Measurements from ENCODE around the gene CMIP.

Gene CMIP

GRCh38 chr16:81744911-81745310, 300.3 kb downstream of the CMIP start:
- no peak for DNase-seq (ENCODE audit: extremely low spot score)
- POLR2A ChIA-PET = no interaction called here
- CTCF ChIA-PET = interaction anchor here (0.6 kb wide), 1 partner anchor 151 kb away, joined by 3 read pairs; no protein-coding TSS in a partner anchor
- TF ChIP-seq ELF4 (IDR thresholded peaks at IDR 0.05) (no peak), LEF1 (IDR thresholded peaks at IDR 0.05; ENCODE audit: borderline replicate concordance) (no peak), HDGF (IDR thresholded peaks at IDR 0.05; ENCODE audit: borderline replicate concordance) (no peak), PKNOX1 (IDR thresholded peaks at IDR 0.05) (no peak), NFRKB (IDR thresholded peaks at IDR 0.05) (no peak), BHLHE40 (IDR thresholded peaks at IDR 0.05; ENCODE audit: borderline replicate concordance) (no peak), FOXK2 (IDR thresholded peaks at IDR 0.05) (no peak), SP1 (IDR thresholded peaks at IDR 0.05) (no peak), FOXA1 (IDR thresholded peaks at IDR 0.05) (no peak), CTBP1 (IDR thresholded peaks at IDR 0.05; ENCODE audit: borderline replicate concordance) (no peak), ZNF384 (IDR thresholded peaks at IDR 0.05) (no peak)

DNA sequence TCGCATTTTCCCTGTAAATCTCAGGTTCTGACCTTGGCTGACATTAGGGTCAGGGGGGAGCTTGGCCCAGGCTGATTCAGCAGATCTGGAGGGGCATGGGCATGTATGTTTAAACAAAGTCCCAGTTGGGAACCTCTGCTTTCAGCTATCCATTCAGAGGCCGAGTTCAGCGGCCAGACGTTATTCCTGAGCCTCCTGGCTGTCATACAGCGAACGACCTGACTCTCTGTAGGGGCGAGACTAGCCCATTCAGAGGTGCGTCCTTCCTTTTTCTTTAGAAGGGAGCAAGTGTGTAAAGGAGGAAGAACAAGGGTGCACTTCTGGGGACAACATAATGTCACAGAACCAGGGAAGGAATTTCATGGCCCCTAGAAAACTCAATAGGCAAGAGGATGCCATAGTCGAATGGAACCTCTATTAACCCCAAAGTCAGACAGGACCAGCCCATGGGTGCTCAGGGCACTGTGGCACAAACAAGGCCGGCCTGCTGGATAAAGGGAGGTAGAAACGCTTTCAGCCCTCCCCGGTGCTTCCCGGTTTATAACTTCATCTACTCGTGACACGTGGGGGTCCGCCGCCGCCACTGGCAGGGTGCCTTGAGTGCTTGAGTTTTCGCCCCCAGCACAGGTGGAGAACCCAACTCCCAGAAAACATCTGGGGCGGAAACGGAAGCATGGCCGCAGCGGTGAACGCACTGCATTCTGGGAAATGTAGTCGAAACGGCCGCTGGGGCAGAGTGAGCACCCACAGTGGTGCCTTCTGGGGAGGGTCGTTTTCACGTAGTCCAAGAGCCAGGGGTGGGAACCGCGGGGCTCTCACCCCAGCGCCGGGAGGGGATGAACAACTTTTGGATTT, 301.3 kb downstream of the CMIP start:
- no peak for TF ChIP-seq FOXM1 (IDR thresholded peaks at IDR 0.05; ENCODE audit: borderline replicate concordance)
- TF ChIP-seq FOXK2 (IDR thresholded peaks at IDR 0.05) = no peak
- TF ChIP-seq ARNT (IDR thresholded peaks at IDR 0.05) = no peak
- no peak for TF ChIP-seq SP1 (IDR thresholded peaks at IDR 0.05)
- TF ChIP-seq L3MBTL2 (conservative IDR thresholded peaks at IDR 0.05) = peak; percentile 82
- TF ChIP-seq CTBP1 (IDR thresholded peaks at IDR 0.05; ENCODE audit: borderline replicate concordance) = no peak
- no peak for TF ChIP-seq SUZ12 (IDR thresholded peaks at IDR 0.05)
- CTCF ChIA-PET = interaction anchor here (0.7 kb wide), 1 partner anchor 16 kb away, joined by 3 read pairs; no protein-coding TSS in a partner anchor
- POLR2A ChIA-PET = no interaction called here

DNA sequence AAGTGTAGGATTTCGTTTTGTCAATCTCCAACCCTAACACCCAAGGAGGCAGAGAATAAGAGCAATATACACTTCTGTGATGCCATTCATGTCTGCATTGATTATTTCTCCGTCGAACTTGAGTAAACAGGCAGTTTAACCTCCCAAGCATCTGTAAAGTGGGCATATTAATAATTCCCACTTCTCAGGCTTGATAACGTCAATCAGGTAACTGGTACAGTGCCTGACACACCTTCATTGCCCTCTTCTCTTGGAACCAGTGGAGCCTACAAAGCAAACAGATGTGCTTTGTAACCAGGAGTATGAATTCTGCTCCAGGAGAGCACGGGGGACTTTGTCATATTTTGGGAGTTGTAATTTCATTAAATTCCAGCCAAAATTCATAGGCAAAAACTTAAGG, 302.0 kb downstream of the CMIP start:
- TF ChIP-seq TARDBP (IDR thresholded peaks at IDR 0.05) (no peak), ZNF384 (IDR thresholded peaks at IDR 0.05) (no peak), FOXM1 (IDR thresholded peaks at IDR 0.05; ENCODE audit: borderline replicate concordance) (no peak), HDGF (IDR thresholded peaks at IDR 0.05; ENCODE audit: borderline replicate concordance) (no peak), ARNT (IDR thresholded peaks at IDR 0.05) (no peak), NFRKB (IDR thresholded peaks at IDR 0.05) (no peak), L3MBTL2 (conservative IDR thresholded peaks at IDR 0.05) (no peak), BHLHE40 (IDR thresholded peaks at IDR 0.05; ENCODE audit: borderline replicate concordance) (no peak), ELF4 (IDR thresholded peaks at IDR 0.05) (no peak), FOXK2 (IDR thresholded peaks at IDR 0.05) (no peak)
- no peak for DNase-seq (ENCODE audit: extremely low spot score)
- ChIA-PET POLR2A (no interaction called here), CTCF (no interaction called here)

More for the DNA sequence above, 301.3 kb downstream of the CMIP start:
- peak; percentile 84 for DNase-seq (ENCODE audit: extremely low spot score)

DNA sequence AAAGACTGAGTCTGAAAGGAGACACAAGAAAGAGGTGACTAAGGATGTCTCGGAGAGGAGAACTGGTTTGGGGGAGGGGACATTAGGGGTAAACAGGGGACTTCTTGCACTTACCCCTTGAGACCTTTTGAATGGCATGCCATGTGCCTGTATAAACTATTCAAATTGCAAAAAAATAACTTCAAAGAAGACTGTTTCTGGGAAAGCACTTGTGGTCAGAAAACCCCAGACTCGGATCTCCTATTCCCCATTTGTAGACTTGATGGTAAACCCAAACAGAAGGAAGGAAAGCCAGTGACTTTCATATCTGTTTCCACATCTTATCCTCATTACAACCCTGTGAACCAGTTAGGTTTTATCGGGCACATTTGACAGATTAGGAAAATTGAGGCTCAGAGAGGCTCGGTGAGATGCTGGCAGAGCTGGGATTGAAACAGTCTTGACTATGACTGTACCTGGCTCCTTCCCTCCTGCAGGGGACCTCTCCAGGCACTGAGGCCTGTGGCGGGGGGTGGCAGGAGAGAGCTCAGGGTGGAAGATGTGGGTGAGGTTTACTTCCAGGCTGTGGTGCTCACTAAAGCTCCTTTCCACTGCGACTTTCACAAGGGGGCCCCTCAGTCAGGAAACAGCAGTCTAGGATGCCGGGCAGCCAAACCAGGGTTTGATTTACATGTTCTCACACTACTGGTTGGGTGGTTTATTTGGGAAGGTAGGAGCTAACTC, 304.0 kb downstream of the CMIP start:
- no peak for TF ChIP-seq BHLHE40 (IDR thresholded peaks at IDR 0.05; ENCODE audit: borderline replicate concordance)
- no peak for TF ChIP-seq SUZ12 (IDR thresholded peaks at IDR 0.05)
- no peak for TF ChIP-seq ZNF384 (IDR thresholded peaks at IDR 0.05)
- TF ChIP-seq TARDBP (IDR thresholded peaks at IDR 0.05) = no peak
- no peak for TF ChIP-seq HDGF (IDR thresholded peaks at IDR 0.05; ENCODE audit: borderline replicate concordance)
- no peak for TF ChIP-seq L3MBTL2 (conservative IDR thresholded peaks at IDR 0.05)
- TF ChIP-seq FOXM1 (IDR thresholded peaks at IDR 0.05; ENCODE audit: borderline replicate concordance) = no peak
- TF ChIP-seq FOXK2 (IDR thresholded peaks at IDR 0.05) = no peak
- TF ChIP-seq ARNT (IDR thresholded peaks at IDR 0.05) = no peak
- TF ChIP-seq LEF1 (IDR thresholded peaks at IDR 0.05; ENCODE audit: borderline replicate concordance) = no peak
- no peak for TF ChIP-seq ELF4 (IDR thresholded peaks at IDR 0.05)
- no peak for TF ChIP-seq PKNOX1 (IDR thresholded peaks at IDR 0.05)
- TF ChIP-seq SP1 (IDR thresholded peaks at IDR 0.05) = no peak
- TF ChIP-seq CTBP1 (IDR thresholded peaks at IDR 0.05; ENCODE audit: borderline replicate concordance) = no peak
- no peak for TF ChIP-seq NFRKB (IDR thresholded peaks at IDR 0.05)
- no peak for TF ChIP-seq FOXA1 (IDR thresholded peaks at IDR 0.05)
- CTCF ChIA-PET = no interaction called here
- DNase-seq (ENCODE audit: extremely low spot score) = no peak
- POLR2A ChIA-PET = no interaction called here

DNA sequence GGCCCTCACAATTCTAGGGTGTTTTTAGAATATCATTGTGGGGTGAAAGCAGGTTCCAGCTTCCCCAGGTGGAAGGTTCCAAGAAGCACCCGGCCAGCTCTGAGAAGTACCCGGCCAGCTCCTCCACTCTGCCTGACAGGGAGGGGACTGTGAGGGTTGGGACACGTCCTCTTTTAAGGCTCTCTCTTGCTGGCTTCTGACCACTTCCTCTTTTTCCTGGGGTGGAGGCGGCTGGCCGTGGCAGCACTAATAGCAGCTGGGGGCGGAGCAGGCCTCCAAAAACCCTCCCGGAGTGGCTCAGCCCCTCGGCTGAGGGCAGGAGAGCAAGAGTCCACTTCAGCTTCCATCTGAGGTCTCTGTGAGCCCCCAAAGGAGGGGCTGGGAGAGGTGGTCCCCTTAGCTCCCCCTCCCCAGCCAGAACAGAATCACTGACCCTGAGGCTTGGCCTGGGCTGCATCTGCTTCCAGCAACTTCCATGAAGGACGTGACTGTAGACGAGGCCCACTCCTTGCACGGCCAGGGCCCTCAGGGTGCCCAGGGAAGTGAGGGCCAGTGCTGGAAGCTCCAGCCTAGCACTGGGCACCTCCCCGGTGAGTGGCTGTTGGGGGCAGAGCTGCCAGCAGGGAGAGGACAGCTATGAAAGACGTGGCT, 307.7 kb downstream of the CMIP start:
- ChIA-PET POLR2A (interaction anchor here (1.0 kb wide), 1 partner anchor 8 kb away, joined by 3 read pairs; no protein-coding TSS in a partner anchor), CTCF (no interaction called here)
- TF ChIP-seq CTBP1 (IDR thresholded peaks at IDR 0.05; ENCODE audit: borderline replicate concordance) = no peak
- TF ChIP-seq NFRKB (IDR thresholded peaks at IDR 0.05) = no peak
- no peak for TF ChIP-seq HDGF (IDR thresholded peaks at IDR 0.05; ENCODE audit: borderline replicate concordance)
- no peak for TF ChIP-seq FOXA1 (IDR thresholded peaks at IDR 0.05)
- TF ChIP-seq SUZ12 (IDR thresholded peaks at IDR 0.05) = no peak
- TF ChIP-seq BHLHE40 (IDR thresholded peaks at IDR 0.05; ENCODE audit: borderline replicate concordance) = no peak
- no peak for TF ChIP-seq ARNT (IDR thresholded peaks at IDR 0.05)
- TF ChIP-seq ELF4 (IDR thresholded peaks at IDR 0.05) = no peak
- no peak for TF ChIP-seq FOXK2 (IDR thresholded peaks at IDR 0.05)
- no peak for DNase-seq (ENCODE audit: extremely low spot score)

DNA sequence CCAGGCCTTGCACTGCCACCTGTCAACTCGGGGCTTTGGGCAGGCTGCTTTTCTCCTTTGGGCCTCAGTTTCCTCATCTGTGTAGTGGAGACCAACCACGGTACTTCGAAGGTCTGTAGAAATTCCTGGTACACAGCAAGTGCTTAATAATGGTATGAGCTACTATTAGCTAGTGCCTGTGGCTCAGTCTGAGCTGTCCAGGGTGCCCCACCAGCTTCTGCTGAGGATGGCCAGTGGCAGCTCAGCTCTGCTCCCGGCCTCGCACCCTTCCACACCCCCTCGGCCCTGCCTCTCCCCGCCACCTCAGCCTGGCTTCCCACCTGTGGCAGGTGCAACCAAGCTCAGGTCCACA, 308.2 kb downstream of the CMIP start:
- POLR2A ChIA-PET = no interaction called here
- TF ChIP-seq FOXK2 (IDR thresholded peaks at IDR 0.05) = no peak
- TF ChIP-seq CTBP1 (IDR thresholded peaks at IDR 0.05; ENCODE audit: borderline replicate concordance) = no peak
- TF ChIP-seq FOXA1 (IDR thresholded peaks at IDR 0.05) = no peak
- no peak for TF ChIP-seq FOXM1 (IDR thresholded peaks at IDR 0.05; ENCODE audit: borderline replicate concordance)
- no peak for TF ChIP-seq HDGF (IDR thresholded peaks at IDR 0.05; ENCODE audit: borderline replicate concordance)
- no peak for TF ChIP-seq SP1 (IDR thresholded peaks at IDR 0.05)
- no peak for TF ChIP-seq BHLHE40 (IDR thresholded peaks at IDR 0.05; ENCODE audit: borderline replicate concordance)
- no peak for TF ChIP-seq SUZ12 (IDR thresholded peaks at IDR 0.05)
- TF ChIP-seq LEF1 (IDR thresholded peaks at IDR 0.05; ENCODE audit: borderline replicate concordance) = no peak
- TF ChIP-seq ARNT (IDR thresholded peaks at IDR 0.05) = no peak
- CTCF ChIA-PET = no interaction called here
- no peak for DNase-seq (ENCODE audit: extremely low spot score)
